Neuronal stem cell (in vitro differentiated cells): Measurements from ENCODE around the gene ANTXR1.

Source experiments
- DNase-seq: peaks from one replicate; pipeline ENCODE4 v3.0.0-alpha.2; 2013; ENCODE audit warnings: low spot score
- H2AFZ ChIP-seq: one replicate; pipeline ENCODE4 v1.6.1; 2013; ENCODE audit warnings: mild to moderate bottlenecking, low read length, inconsistent platforms
- H2AK5ac ChIP-seq: 2 replicates; pipeline ENCODE4 v1.6.1; 2013; ENCODE audit warnings: low read depth, mild to moderate bottlenecking, inconsistent platforms, low read length, moderate library complexity, mixed read lengths
- H2BK120ac ChIP-seq: 2 replicates; pipeline ENCODE4 v1.6.1; 2013; ENCODE audit warnings: low read depth, mild to moderate bottlenecking, inconsistent platforms, low read length, moderate library complexity, mixed read lengths
- H2BK12ac ChIP-seq: one replicate; pipeline ENCODE4 v1.6.1; 2013; ENCODE audit warnings: low read length, inconsistent platforms
- H2BK15ac ChIP-seq: 2 replicates; pipeline ENCODE4 v1.6.1; 2013; ENCODE audit warnings: mild to moderate bottlenecking, low read length, inconsistent platforms, mixed read lengths
- H2BK5ac ChIP-seq: one replicate; pipeline ENCODE4 v1.6.1; 2013; ENCODE audit warnings: inconsistent platforms, mild to moderate bottlenecking, low read length, moderate library complexity
- H3K14ac ChIP-seq: one replicate; pipeline ENCODE4 v1.6.1; 2013; ENCODE audit warnings: low read length, inconsistent platforms
- H3K18ac ChIP-seq: 2 replicates; pipeline ENCODE4 v1.6.1; 2013; ENCODE audit warnings: low read length, inconsistent platforms
- H3K23ac ChIP-seq: 2 replicates; pipeline ENCODE4 v1.6.1; 2013; ENCODE audit warnings: low read depth, mild to moderate bottlenecking, mixed read lengths, low read length, inconsistent platforms; ENCODE audit not compliant: poor library complexity
- H3K27ac ChIP-seq: replicated peaks from 3 replicates; pipeline ENCODE4 v1.5.1; 2013; ENCODE audit warnings: low read length, inconsistent platforms
- H3K27me3 ChIP-seq, 3 experiments: 2 replicates each; pipeline ENCODE4 v1.6.1; 2013; ENCODE audit warnings: low read length in 3 of 3, mild to moderate bottlenecking in 2 of 3, inconsistent platforms in 1 of 3, low read depth in 1 of 3, mixed read lengths in 1 of 3, moderate library complexity in 1 of 3; ENCODE audit not compliant: control insufficient read depth in 3 of 3, insufficient read depth in 3 of 3
- H3K36me3 ChIP-seq, 2 donors: replicated peaks in 1 of 2; 2 replicates each; pipeline ENCODE4 v1.6.1; 2013; ENCODE audit warnings: low read length in 2 of 2; ENCODE audit not compliant: control insufficient read depth in 2 of 2, insufficient read depth in 2 of 2
- H3K4ac ChIP-seq: 2 replicates; pipeline ENCODE4 v1.6.1; 2013; ENCODE audit warnings: inconsistent platforms, mild to moderate bottlenecking, low read length, moderate library complexity
- H3K4me1 ChIP-seq, 2 donors: 1 replicate in 1 of 2; 2 replicates in 1 of 2; pipeline ENCODE4 v1.6.1; 2013; ENCODE audit warnings: low read length in 2 of 2, low read depth in 1 of 2; ENCODE audit not compliant: control insufficient read depth in 2 of 2, insufficient read depth in 1 of 2
- H3K4me2 ChIP-seq: one replicate; pipeline ENCODE4 v1.6.1; 2013; ENCODE audit warnings: mild to moderate bottlenecking, low read length, inconsistent platforms; ENCODE audit not compliant: insufficient read depth, poor library complexity, severe bottlenecking
- H3K4me3 ChIP-seq, 2 donors: 2 replicates each; pipeline ENCODE4 v1.5.1; 2013; ENCODE audit warnings: low read length in 2 of 2, mild to moderate bottlenecking in 2 of 2, inconsistent platforms in 1 of 2, moderate library complexity in 1 of 2
- H3K79me1 ChIP-seq: one replicate; pipeline ENCODE4 v1.6.1; 2013; ENCODE audit warnings: low read depth, mild to moderate bottlenecking, inconsistent platforms, low read length, moderate library complexity
- H3K9ac ChIP-seq: one replicate; pipeline ENCODE4 v1.6.1; 2013; ENCODE audit warnings: mild to moderate bottlenecking, low read depth, low read length, inconsistent platforms; ENCODE audit not compliant: poor library complexity
- H3K9me3 ChIP-seq, 2 donors: replicated peaks in 1 of 2; 2 replicates each; pipeline versions ENCODE3 to v1.6.1; 2013; ENCODE audit warnings: low read length in 2 of 2, mild to moderate bottlenecking in 2 of 2, inconsistent platforms in 1 of 2, low read depth in 1 of 2, mixed read lengths in 1 of 2, moderate library complexity in 1 of 2; ENCODE audit not compliant: control insufficient read depth in 2 of 2, insufficient read depth in 1 of 2
- H4K8ac ChIP-seq: one replicate; pipeline ENCODE4 v1.6.1; 2013; ENCODE audit warnings: low read depth, mild to moderate bottlenecking, inconsistent platforms, low read length, moderate library complexity
- H4K91ac ChIP-seq: one replicate; pipeline ENCODE4 v1.6.1; 2013; ENCODE audit warnings: low read length, low read depth, mild to moderate bottlenecking, inconsistent platforms; ENCODE audit not compliant: poor library complexity
- WGBS, 2 donors: extraction: QIAGEN DNeasy Blood & Tissue Kit; methylation state at CpG; one replicate each; pipeline ENCODE4 v1.1.7; 2013; ENCODE audit warnings: missing lambda C conversion rate in 2 of 2, mixed read lengths in 1 of 2; ENCODE audit not compliant: insufficient read length in 2 of 2, insufficient replicate concordance in 1 of 2; ENCODE audit errors: extremely low coverage in 2 of 2; 5-methylcytosine and 5-hydroxymethylcytosine counted together

Gene ANTXR1

GRCh38 chr2:69119104-69119894, 106.3 kb downstream of the ANTXR1 start:
- Histone ChIP-seq H2AFZ (no peak overlapping the region), H3K4me3 (no peak overlapping the region), H2BK15ac (no peak overlapping the region), H2BK12ac (no peak overlapping the region), H3K27ac (no peak overlapping the region), H3K9ac (no peak overlapping the region), H3K18ac (no peak overlapping the region), H3K4ac (no peak overlapping the region), H3K79me1 (no peaks in the 10 kb centered on the region), H3K23ac (no peak overlapping the region), H3K9me3 (no peaks in the 10 kb centered on the region), H3K36me3 (peaks cover 0 to 34% of the 10 kb centered on the region in 2 donors), H4K8ac (no peak overlapping the region), H2AK5ac (no peak overlapping the region), H3K27me3 (peaks cover 0 to 2% (median 0%) of the 10 kb centered on the region in 3 experiments), H4K91ac (no peak overlapping the region), H2BK5ac (no peak overlapping the region), H3K4me2 (no peak overlapping the region), H3K14ac (peak overlapping the region; percentile 56), H3K4me1 (no peaks in the 10 kb centered on the region), H2BK120ac (no peak overlapping the region)
- DNase-seq = no peak
- WGBS, 2 donors = no CpG with 5 or more reads among the region's 16 CpGs

DNA sequence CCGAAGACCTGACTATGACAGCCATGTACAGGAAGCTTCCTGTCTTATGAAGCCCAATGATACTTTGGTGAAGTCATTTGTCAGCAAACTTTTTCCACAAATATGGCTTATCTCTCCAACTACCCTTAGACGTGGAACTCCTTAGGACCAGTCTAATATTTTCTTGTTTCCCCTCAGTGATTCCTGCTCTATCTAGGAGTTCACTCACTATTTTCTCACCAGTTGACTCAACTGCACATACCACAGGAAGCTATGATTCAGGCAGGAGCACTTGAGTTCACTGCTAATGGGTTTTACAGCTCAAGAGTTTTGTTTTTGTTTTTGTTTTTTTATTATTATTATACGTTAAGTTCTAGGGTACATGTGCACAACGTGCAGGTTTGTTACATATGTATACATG, 109.3 kb downstream of the ANTXR1 start:
- Histone ChIP-seq H4K91ac (no peak overlapping the region), H2BK5ac (no peak overlapping the region), H3K4me2 (no peak overlapping the region), H4K8ac (no peak overlapping the region), H3K23ac (no peak overlapping the region), H2BK12ac (no peak overlapping the region), H3K9me3 (no peaks in the 10 kb centered on the region), H2BK15ac (no peak overlapping the region), H3K27me3 (peaks cover 0 to 2% (median 0%) of the 10 kb centered on the region in 3 experiments), H3K4me3 (no peak overlapping the region), H3K4ac (no peak overlapping the region), H3K14ac (no peak overlapping the region), H2AK5ac (no peak overlapping the region), H2BK120ac (no peak overlapping the region), H3K18ac (no peak overlapping the region), H3K36me3 (peaks cover 0 to 50% of the 10 kb centered on the region in 2 donors), H3K79me1 (no peaks in the 10 kb centered on the region), H3K27ac (no peak overlapping the region), H2AFZ (no peak overlapping the region), H3K4me1 (no peaks in the 10 kb centered on the region), H3K9ac (no peak overlapping the region)
- no peak for DNase-seq
- WGBS, 2 donors = no CpG with 5 or more reads among the region's 4 CpGs

GRCh38 chr2:69123182-69123581, 110.2 kb downstream of the ANTXR1 start:
- H2BK12ac ChIP-seq = no peak overlapping the region
- no peak overlapping the region for H3K18ac ChIP-seq
- no peak overlapping the region for H3K4ac ChIP-seq
- H2BK15ac ChIP-seq = no peak overlapping the region
- H3K4me1 ChIP-seq = no peaks in the 10 kb centered on the region
- no peak overlapping the region for H3K14ac ChIP-seq
- H3K9ac ChIP-seq = no peak overlapping the region
- H2AFZ ChIP-seq = no peak overlapping the region
- H3K27me3 ChIP-seq = peaks cover 0 to 2% (median 0%) of the 10 kb centered on the region in 3 experiments
- H3K36me3 ChIP-seq = peaks cover 0 to 49% of the 10 kb centered on the region in 2 donors
- H3K79me1 ChIP-seq = no peaks in the 10 kb centered on the region
- H3K9me3 ChIP-seq = no peaks in the 10 kb centered on the region
- DNase-seq = no peak
- no peak overlapping the region for H4K91ac ChIP-seq
- no peak overlapping the region for H3K4me2 ChIP-seq
- H3K4me3 ChIP-seq = no peak overlapping the region
- no peak overlapping the region for H2BK5ac ChIP-seq
- no peak overlapping the region for H2BK120ac ChIP-seq
- H4K8ac ChIP-seq = no peak overlapping the region
- H2AK5ac ChIP-seq = no peak overlapping the region
- H3K23ac ChIP-seq = no peak overlapping the region
- no peak overlapping the region for H3K27ac ChIP-seq
- WGBS, 2 donors = no CpG with 5 or more reads among the region's 5 CpGs

GRCh38 chr2:69124343-69124742, 111.4 kb downstream of the ANTXR1 start:
- Histone ChIP-seq H3K27ac (no peak overlapping the region), H3K4me3 (no peak overlapping the region), H3K4ac (no peak overlapping the region), H3K27me3 (peaks cover 0 to 2% (median 0%) of the 10 kb centered on the region in 3 experiments), H3K23ac (no peak overlapping the region), H4K8ac (no peak overlapping the region), H3K9ac (no peak overlapping the region), H2BK120ac (no peak overlapping the region), H3K4me2 (no peak overlapping the region), H2BK5ac (no peak overlapping the region), H4K91ac (no peak overlapping the region), H3K36me3 (peaks cover 0 to 61% of the 10 kb centered on the region in 2 donors), H3K79me1 (no peaks in the 10 kb centered on the region), H2AFZ (no peak overlapping the region), H2BK15ac (no peak overlapping the region), H2BK12ac (no peak overlapping the region), H3K4me1 (no peaks in the 10 kb centered on the region), H3K14ac (no peak overlapping the region), H3K9me3 (no peaks in the 10 kb centered on the region), H3K18ac (no peak overlapping the region), H2AK5ac (no peak overlapping the region)
- DNase-seq = no peak
- WGBS, 2 donors = no CpG with 5 or more reads among the region's 4 CpGs
